LNCaP clone FGC (cell line): ENCODE measurements around the gene SLC6A15.

Experiments
- DNase-seq: peaks from one replicate; pipeline ENCODE4 v3.0.0-alpha.2; 2011; ENCODE audit warnings: low read depth
- H3K4me3 ChIP-seq: 2 replicates; pipeline ENCODE4 v1.5.1; 2011; ENCODE audit warnings: mild to moderate bottlenecking, low read depth, low read length, control low read depth
- CTCF ChIP-seq: IDR thresholded peaks from 2 replicates; pipeline ENCODE4 v1.5.1; 2012; ENCODE audit warnings: mild to moderate bottlenecking; ENCODE audit not compliant: control insufficient read depth, insufficient read depth; ENCODE audit errors: extremely low read depth

Gene SLC6A15

DNA sequence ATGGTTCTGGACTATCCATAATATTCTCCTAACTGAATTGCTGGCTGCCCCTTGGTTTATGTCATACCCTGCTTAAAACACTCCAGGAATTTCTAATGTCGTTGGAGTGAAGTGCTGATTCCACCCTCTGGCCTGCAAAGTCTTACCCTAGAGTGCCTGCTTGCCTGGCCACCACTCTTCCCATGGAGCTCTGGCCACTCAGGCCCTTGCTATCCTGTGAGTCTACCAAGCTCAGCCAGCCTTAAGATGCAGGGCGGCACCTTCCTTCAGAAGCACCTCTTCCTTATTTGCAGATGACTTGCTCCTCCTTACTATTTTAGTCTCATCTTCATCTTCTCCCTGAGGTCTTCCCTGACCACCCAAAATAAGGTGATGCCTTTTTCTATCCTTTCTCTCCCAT, 35.3 kb downstream of the SLC6A15 start:
- no peak for DNase-seq
- no peak for TF ChIP-seq CTCF

GRCh38 chr12:84875241-84875640, 37.4 kb downstream of the SLC6A15 start:
- DNase-seq, result no peak
- H3K4me3 ChIP-seq, result no peak overlapping the region
- TF ChIP-seq CTCF, result no peak

More for the DNA sequence above, 35.3 kb downstream of the SLC6A15 start:
- H3K4me3 ChIP-seq, result no peak overlapping the region

DNA sequence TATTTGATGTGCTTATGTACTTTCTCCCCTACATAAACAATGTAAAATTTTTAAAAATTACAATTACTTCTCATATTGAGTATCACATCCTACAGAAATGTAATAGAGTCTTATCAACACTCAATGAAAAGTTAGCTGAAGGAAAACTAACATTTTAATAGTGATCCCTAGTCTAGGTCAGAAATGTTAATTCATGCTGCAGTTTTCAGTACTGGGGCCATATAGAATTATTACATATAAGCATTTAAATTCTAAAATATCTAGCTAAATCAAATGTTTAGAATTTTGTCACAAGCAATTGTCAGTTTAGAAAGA, 37.8 kb downstream of the SLC6A15 start:
- DNase-seq, result no peak
- H3K4me3 ChIP-seq, result no peak overlapping the region
- TF ChIP-seq CTCF, result no peak

- peak; percentile 22 for DNase-seq
- peak; percentile 64 for TF ChIP-seq CTCF
- H3K4me3 ChIP-seq, result no peak overlapping the region
Measured at GRCh38 chr12:84874125-84874824, 38.3 kb downstream of the SLC6A15 start.

DNA sequence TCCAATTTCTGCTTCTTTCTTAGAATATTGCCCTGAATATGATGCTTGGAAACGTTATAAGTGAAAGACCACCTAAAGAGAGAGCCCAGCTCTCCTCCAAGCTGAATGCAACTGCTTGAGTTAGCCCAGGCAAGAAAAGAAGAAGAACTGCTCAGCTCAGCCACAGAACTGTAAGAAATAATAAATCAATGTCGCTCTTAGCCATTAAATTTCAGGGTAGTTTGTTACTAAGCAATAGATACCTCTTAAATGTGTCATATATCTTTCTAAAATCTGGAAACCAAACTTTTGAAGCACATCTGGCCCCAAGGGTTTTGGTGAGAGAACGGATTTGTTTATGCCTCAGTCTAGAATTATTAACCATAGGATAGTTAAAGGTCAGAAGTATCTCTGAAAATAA, 50.4 kb downstream of the SLC6A15 start:
- no peak overlapping the region for H3K4me3 ChIP-seq
- TF ChIP-seq CTCF, result no peak
- no peak for DNase-seq

DNA sequence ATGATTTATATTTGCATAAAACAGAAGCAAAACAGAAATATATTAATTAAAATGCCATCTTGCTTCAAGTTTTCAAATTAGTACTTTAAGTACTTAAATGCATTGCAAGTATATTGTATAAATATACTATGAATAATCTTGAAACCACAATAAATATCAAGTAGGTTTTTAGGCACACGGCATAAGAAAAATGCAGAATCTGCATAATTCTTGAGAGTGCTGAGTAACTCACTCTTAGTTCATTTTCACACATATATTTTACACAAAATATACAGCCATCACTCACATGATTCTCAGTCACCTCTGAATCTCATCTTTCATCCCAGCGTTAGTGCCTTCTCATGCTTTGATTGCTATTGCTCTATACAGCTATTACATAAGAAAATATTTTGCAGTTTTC, 51.9 kb downstream of the SLC6A15 start:
- no peak for DNase-seq
- TF ChIP-seq CTCF, result no peak
- H3K4me3 ChIP-seq, result no peak overlapping the region

DNA sequence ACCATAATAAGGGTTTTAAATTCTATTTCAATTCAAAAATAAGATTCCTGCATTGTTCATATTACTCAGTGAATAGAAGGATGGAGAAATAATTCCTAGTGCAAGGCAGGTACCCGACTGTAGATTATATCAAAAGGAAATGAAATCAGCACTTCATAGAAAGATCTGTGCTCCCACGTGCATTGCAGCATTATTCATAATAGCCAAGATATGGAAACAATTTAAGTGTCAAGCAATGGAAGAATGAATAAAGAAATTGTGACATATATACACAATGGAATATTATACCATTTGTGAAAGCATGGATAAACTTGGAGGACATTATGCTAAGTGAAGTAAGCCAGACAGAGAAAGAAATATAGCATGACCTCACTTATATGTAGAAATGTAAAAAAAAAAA, 53.8 kb downstream of the SLC6A15 start:
- TF ChIP-seq CTCF, result no peak
- no peak for DNase-seq
- H3K4me3 ChIP-seq, result no peak overlapping the region
